SK-N-SH (cell line): ENCODE measurements around the gene MND1. TPM values are rescaled to one million over a fixed set of nuclear protein-coding genes. Genes with fewer than 3 reads are reported as not detected.

ENCODE experiments used
- CTCF ChIA-PET: fragments of 300-600, 350-600 bp; formaldehyde crosslinking; extraction: SDS; loops from one replicate; lab custom pipeline; 2021; lab: Yijun Ruan, JAX
- POLR2A ChIA-PET: fragments of 350-600 bp; sonication (Branson Sonifier 250); formaldehyde crosslinking; extraction: SDS; loops from one replicate; lab custom pipeline; 2020; ENCODE audit warnings: antibody characterized with exemption, inconsistent platforms; lab: Yijun Ruan, JAX
- DNase-seq: peaks from one replicate; pipeline ENCODE4 v3.0.0; 2012
- H2AFZ ChIP-seq: fragments of 200-600 bp; sonication (generic); 2 replicates; pipeline ENCODE4 v1.8.1; 2016; ENCODE audit warnings: antibody characterized with exemption, mild to moderate bottlenecking, low read depth
- H3F3A ChIP-seq: fragments of 200-600 bp; sonication (generic); replicated peaks from 2 replicates; pipeline ENCODE3; 2016; ENCODE audit warnings: antibody characterized with exemption, mild to moderate bottlenecking; ENCODE audit not compliant: insufficient read depth
- H3K27ac ChIP-seq, 2 experiments: fragments of 200-500 bp in 1 of 2; fragments of 200-600 bp in 1 of 2; sonication (Bioruptor generic) in 1 of 2; sonication (generic), shearing (Covaris generic) in 1 of 2; 2 replicates each; pipeline versions ENCODE4 v1.5.1 to v1.6.1; 2014 to 2016; ENCODE audit warnings: low read depth in 2 of 2, inconsistent platforms in 1 of 2, low read length in 1 of 2, mild to moderate bottlenecking in 1 of 2, mixed read lengths in 1 of 2
- H3K27me3 ChIP-seq: fragments of 200-600 bp; sonication (generic), shearing (Covaris generic); 2 replicates; pipeline ENCODE4 v1.6.1; 2016; ENCODE audit warnings: mixed run types; ENCODE audit not compliant: insufficient read depth
- H3K36me3 ChIP-seq, 2 experiments: fragments of 200-500 bp in 1 of 2; fragments of 200-600 bp in 1 of 2; sonication (Bioruptor generic) in 1 of 2; sonication (generic) in 1 of 2; replicated peaks in 1 of 2; 2 replicates each; pipeline versions ENCODE3 to v1.5.1; 2014 to 2016; ENCODE audit warnings: low read length in 1 of 2, mild to moderate bottlenecking in 1 of 2; ENCODE audit not compliant: insufficient read depth in 2 of 2, control insufficient read depth in 1 of 2
- H3K4me1 ChIP-seq, 2 experiments: fragments of 200-500 bp in 1 of 2; fragments of 200-600 bp in 1 of 2; sonication (Bioruptor generic) in 1 of 2; sonication (generic), shearing (Covaris generic) in 1 of 2; 2 replicates each; pipeline versions ENCODE4 v1.5.1 to v1.6.1; 2014 to 2016; ENCODE audit warnings: low read depth in 1 of 2, low read length in 1 of 2, mixed run types in 1 of 2; ENCODE audit not compliant: insufficient read depth in 2 of 2, control insufficient read depth in 1 of 2
- H3K4me2 ChIP-seq: fragments of 200-600 bp; sonication (generic), shearing (Covaris generic); 2 replicates; pipeline ENCODE4 v1.6.1; 2017; ENCODE audit warnings: mixed run types
- H3K4me3 ChIP-seq, 2 experiments: fragments of 200-500 bp in 1 of 2; fragments of 200-600 bp in 1 of 2; sonication (Bioruptor generic) in 1 of 2; sonication (generic), shearing (Covaris generic) in 1 of 2; 2 replicates each; pipeline versions ENCODE4 v1.5.1 to v1.8.1; 2014 to 2016; ENCODE audit warnings: low read depth in 2 of 2, inconsistent platforms in 1 of 2, low read length in 1 of 2, mild to moderate bottlenecking in 1 of 2, mixed read lengths in 1 of 2, moderate library complexity in 1 of 2
- H3K79me2 ChIP-seq: fragments of 200-600 bp; sonication (generic); 2 replicates; pipeline ENCODE4 v1.8.1; 2017; ENCODE audit warnings: mild to moderate bottlenecking; ENCODE audit not compliant: insufficient read depth
- H3K9ac ChIP-seq: fragments of 200-600 bp; sonication (generic); 2 replicates; pipeline ENCODE4 v1.6.1; 2017; ENCODE audit warnings: mixed run types
- H3K9me2 ChIP-seq: fragments of 200-600 bp; sonication (generic); 2 replicates; pipeline ENCODE4 v1.6.1; 2017; ENCODE audit warnings: mixed run types
- H3K9me3 ChIP-seq: fragments of 200-600 bp; sonication (generic); 2 replicates; pipeline ENCODE4 v1.6.1; 2017; ENCODE audit warnings: mixed run types, mild to moderate bottlenecking, moderate library complexity
- H4K20me1 ChIP-seq: fragments of 200-600 bp; sonication (generic); 2 replicates; pipeline ENCODE4 v1.6.1; 2017; ENCODE audit warnings: mild to moderate bottlenecking, mixed run types; ENCODE audit not compliant: insufficient read depth
- CTCF ChIP-seq: fragments of 200-600 bp; sonication (generic); IDR thresholded peaks from 2 replicates; pipeline ENCODE4 v1.6.1; 2017; ENCODE audit warnings: antibody characterized with exemption, mild to moderate bottlenecking, moderate library complexity
- EP300 ChIP-seq, 2 experiments: IDR thresholded peaks; 2 replicates each; pipeline versions ENCODE4 v1.4.0 to v1.6.1; 2012; ENCODE audit warnings: borderline replicate concordance in 1 of 2, low read depth in 1 of 2, low read length in 1 of 2
- EZH2phosphoT487 ChIP-seq: fragments of 200-600 bp; sonication (generic); IDR thresholded peaks from 2 replicates; pipeline ENCODE4 v1.6.1; 2017; ENCODE audit warnings: low read depth, mixed run types, mild to moderate bottlenecking, antibody characterized with exemption, moderate library complexity, borderline replicate concordance
- FOXM1 ChIP-seq: IDR thresholded peaks from 2 replicates; pipeline ENCODE4 v1.4.0; 2012; ENCODE audit warnings: low read depth, mild to moderate bottlenecking
- GATA2 ChIP-seq: sonication (generic); formaldehyde crosslinking; IDR thresholded peaks from 2 replicates; pipeline ENCODE4 v1.5.0; 2020; ENCODE audit warnings: mild to moderate bottlenecking, missing genetic modification reagents
- MEF2A ChIP-seq: IDR thresholded peaks from 2 replicates; pipeline ENCODE4 v1.4.0; 2012; ENCODE audit warnings: low read depth, borderline replicate concordance
- NFIC ChIP-seq: IDR thresholded peaks from 2 replicates; pipeline ENCODE4 v1.4.0; 2012; ENCODE audit warnings: borderline replicate concordance
- NRF1 ChIP-seq: IDR thresholded peaks from 2 replicates; pipeline ENCODE4 v1.6.1; 2012; ENCODE audit warnings: low read depth, mild to moderate bottlenecking, low read length
- PBX3 ChIP-seq: IDR thresholded peaks from 2 replicates; pipeline ENCODE4; 2012
- RAD21 ChIP-seq: IDR thresholded peaks from 2 replicates; pipeline ENCODE4 v1.6.1; 2012; ENCODE audit warnings: mild to moderate bottlenecking, low read length
- RCOR1 ChIP-seq: fragments of 150-350 bp; IDR thresholded peaks from 2 replicates; pipeline ENCODE4 v1.6.1; 2017; ENCODE audit warnings: antibody characterized with exemption, low read length
- RXRA ChIP-seq: IDR thresholded peaks from 2 replicates; pipeline ENCODE4 v1.4.0; 2012; ENCODE audit warnings: low read depth, mild to moderate bottlenecking, borderline replicate concordance
- TAF1 ChIP-seq: IDR thresholded peaks from 2 replicates; pipeline ENCODE4 v1.6.1; 2012; ENCODE audit warnings: low read depth, mild to moderate bottlenecking, low read length, moderate library complexity, borderline replicate concordance
- TCF12 ChIP-seq: IDR thresholded peaks from 2 replicates; pipeline ENCODE4 v1.4.0; 2012
- TEAD4 ChIP-seq: IDR thresholded peaks from 2 replicates; pipeline ENCODE4 v1.4.0; 2012; ENCODE audit warnings: mild to moderate bottlenecking, borderline replicate concordance; ENCODE audit not compliant: insufficient read depth
- YY1 ChIP-seq: IDR thresholded peaks from 2 replicates; pipeline ENCODE4 v1.4.0; 2012; ENCODE audit warnings: low read depth, mild to moderate bottlenecking
- WGBS: methylation state at CpG from one replicate; pipeline ENCODE4 v1.1.6; 2017; ENCODE audit warnings: low lambda C conversion rate; 5-methylcytosine and 5-hydroxymethylcytosine counted together
- polyA plus RNA-seq, 3 experiments: library from polyadenylated mRNA; depleted of rRNA; stranded (reverse); fragments of >200 nt; gene quantifications; 2 replicates each; pipeline ENCODE4 v1.2.3, GENCODE V29; 2012
- TF ChIP-seq, protein P1 (sequence below): IDR thresholded peaks from 2 replicates; pipeline ENCODE4 v1.6.1; 2012; ENCODE audit warnings: mild to moderate bottlenecking, low read depth, low read length, moderate library complexity

The MND1 gene
- polyA plus RNA-seq, 1 of the 3 experiments (the other 2 are of a cell fraction): 2.4 TPM

DNA sequence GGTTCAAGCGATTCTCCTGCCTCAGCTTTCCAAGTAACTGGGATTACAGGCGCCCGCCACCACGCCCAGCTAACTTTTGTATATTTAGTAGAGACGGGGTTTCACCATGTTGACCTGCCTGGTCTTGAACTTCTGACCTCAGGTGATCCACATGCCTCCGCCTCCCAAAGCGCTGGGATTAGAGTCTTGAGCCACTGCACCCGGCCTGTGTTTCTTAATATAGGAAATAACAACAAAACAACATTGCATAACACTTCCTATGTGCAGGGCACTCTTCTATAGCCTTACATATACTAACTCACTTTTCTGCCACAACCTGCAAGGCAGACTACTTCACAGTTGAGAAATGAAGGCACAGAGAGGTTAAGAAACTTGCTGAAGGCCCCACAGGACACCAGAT is 108.9 kb downstream of the MND1 start:
- H3K4me2 ChIP-seq: no peak overlapping the region
- no peaks in the 10 kb centered on the region for H3K27me3 ChIP-seq
- H3F3A ChIP-seq: peaks cover 5% of the 10 kb centered on the region
- POLR2A ChIA-PET: no interaction called here
- H3K79me2 ChIP-seq: no peaks in the 10 kb centered on the region
- H3K27ac ChIP-seq: no peak overlapping the region
- TF ChIP-seq TCF12: no peak
- TF ChIP-seq RAD21: no peak
- TF ChIP-seq NFIC: no peak
- TF ChIP-seq NRF1: no peak
- no peak for TF ChIP-seq CTCF
- TF ChIP-seq GATA2 (CRISPR knock-in tag): no peak
- TF ChIP-seq RCOR1: no peak
- no peak for TF ChIP-seq TEAD4
- no peak for TF ChIP-seq EP300 (IDR thresholded peaks at IDR 0.05; ENCODE audit: borderline replicate concordance in 1 of 2, low read depth in 1 of 2, low read length in 1 of 2)
- no peak for TF ChIP-seq RXRA
- TF ChIP-seq, protein P1, sequence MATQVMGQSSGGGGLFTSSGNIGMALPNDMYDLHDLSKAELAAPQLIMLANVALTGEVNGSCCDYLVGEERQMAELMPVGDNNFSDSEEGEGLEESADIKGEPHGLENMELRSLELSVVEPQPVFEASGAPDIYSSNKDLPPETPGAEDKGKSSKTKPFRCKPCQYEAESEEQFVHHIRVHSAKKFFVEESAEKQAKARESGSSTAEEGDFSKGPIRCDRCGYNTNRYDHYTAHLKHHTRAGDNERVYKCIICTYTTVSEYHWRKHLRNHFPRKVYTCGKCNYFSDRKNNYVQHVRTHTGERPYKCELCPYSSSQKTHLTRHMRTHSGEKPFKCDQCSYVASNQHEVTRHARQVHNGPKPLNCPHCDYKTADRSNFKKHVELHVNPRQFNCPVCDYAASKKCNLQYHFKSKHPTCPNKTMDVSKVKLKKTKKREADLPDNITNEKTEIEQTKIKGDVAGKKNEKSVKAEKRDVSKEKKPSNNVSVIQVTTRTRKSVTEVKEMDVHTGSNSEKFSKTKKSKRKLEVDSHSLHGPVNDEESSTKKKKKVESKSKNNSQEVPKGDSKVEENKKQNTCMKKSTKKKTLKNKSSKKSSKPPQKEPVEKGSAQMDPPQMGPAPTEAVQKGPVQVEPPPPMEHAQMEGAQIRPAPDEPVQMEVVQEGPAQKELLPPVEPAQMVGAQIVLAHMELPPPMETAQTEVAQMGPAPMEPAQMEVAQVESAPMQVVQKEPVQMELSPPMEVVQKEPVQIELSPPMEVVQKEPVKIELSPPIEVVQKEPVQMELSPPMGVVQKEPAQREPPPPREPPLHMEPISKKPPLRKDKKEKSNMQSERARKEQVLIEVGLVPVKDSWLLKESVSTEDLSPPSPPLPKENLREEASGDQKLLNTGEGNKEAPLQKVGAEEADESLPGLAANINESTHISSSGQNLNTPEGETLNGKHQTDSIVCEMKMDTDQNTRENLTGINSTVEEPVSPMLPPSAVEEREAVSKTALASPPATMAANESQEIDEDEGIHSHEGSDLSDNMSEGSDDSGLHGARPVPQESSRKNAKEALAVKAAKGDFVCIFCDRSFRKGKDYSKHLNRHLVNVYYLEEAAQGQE: no peak
- no peak for TF ChIP-seq MEF2A
- TF ChIP-seq YY1: no peak
- TF ChIP-seq EZH2phosphoT487: no peak
- TF ChIP-seq FOXM1: no peak
- no peak for TF ChIP-seq TAF1
- no peak for TF ChIP-seq PBX3
- TF ChIP-seq, all 33 proteins: peak for 0
- H3K36me3 ChIP-seq: no peaks in the 10 kb centered on the region
- no peaks in the 10 kb centered on the region; a peak in 2 of 4 replicates for H3K4me1 ChIP-seq
- no peak overlapping the region for H2AFZ ChIP-seq
- no peak overlapping the region for H3K4me3 ChIP-seq
- H4K20me1 ChIP-seq: no peaks in the 10 kb centered on the region
- CTCF ChIA-PET: interaction anchor here (1.0 kb wide), 1 partner anchor 12 kb away, joined by 3 read pairs; no protein-coding TSS in a partner anchor
- 91% methylated on average over 8 of the region's 8 CpGs for WGBS
- no peak for DNase-seq
- no peaks in the 10 kb centered on the region for H3K9me2 ChIP-seq
- H3K9ac ChIP-seq: no peak overlapping the region
- no peaks in the 10 kb centered on the region for H3K9me3 ChIP-seq
